Keratinocyte (primary cell): ENCODE results near the gene SLU7. TPM values are rescaled to one million over a fixed set of nuclear protein-coding genes. Genes with fewer than 3 reads are reported as not detected.

ENCODE experiments used
- DNase-seq: peaks from one replicate; pipeline ENCODE4 v3.0.0-alpha.2; 2011; ENCODE audit warnings: low read depth, missing footprints, low spot score
- FAIRE-seq: peaks from 2 replicates; lab custom pipeline; 2011; peaks lifted over from hg19 to GRCh38; lab: Jason Lieb, UNC
- H2AFZ ChIP-seq: 2 replicates; pipeline ENCODE4 v1.6.0; 2012; ENCODE audit warnings: low read length, control low read depth, inconsistent platforms; ENCODE audit not compliant: control insufficient read depth
- H3K27ac ChIP-seq: 2 replicates; pipeline ENCODE4 v1.5.1; 2011; ENCODE audit warnings: low read length; ENCODE audit not compliant: control insufficient read depth, insufficient read depth
- H3K27me3 ChIP-seq: 3 replicates; pipeline ENCODE4 v1.6.0; 2011; ENCODE audit warnings: low read length; ENCODE audit not compliant: control insufficient read depth, insufficient read depth; ENCODE audit errors: extremely low read depth
- H3K36me3 ChIP-seq, 2 experiments: 2 replicates in 1 of 2; 3 replicates in 1 of 2; pipeline ENCODE4 v1.5.1; 2011; ENCODE audit warnings: low read length in 2 of 2, mild to moderate bottlenecking in 1 of 2; ENCODE audit not compliant: control insufficient read depth in 2 of 2, insufficient read depth in 2 of 2; ENCODE audit errors: extremely low read depth in 1 of 2
- H3K4me1 ChIP-seq: 3 replicates; pipeline ENCODE4 v1.5.1; 2011; ENCODE audit warnings: low read length; ENCODE audit not compliant: control insufficient read depth, insufficient read depth; ENCODE audit errors: extremely low read depth
- H3K4me2 ChIP-seq: 3 replicates; pipeline ENCODE4 v1.6.0; 2011; ENCODE audit warnings: low read depth, low read length; ENCODE audit not compliant: control insufficient read depth, insufficient read depth; ENCODE audit errors: extremely low read depth
- H3K4me3 ChIP-seq, 3 experiments: fragments of 200-600 bp in 1 of 3; sonication (generic) in 1 of 3; 2 replicates in 2 of 3; 3 replicates in 1 of 3; pipeline ENCODE4 v1.5.1; 2011 to 2016; ENCODE audit warnings: low read length in 3 of 3, mild to moderate bottlenecking in 3 of 3, control low read depth in 2 of 3, inconsistent platforms in 1 of 3, low read depth in 1 of 3, mixed read lengths in 1 of 3, mixed run types in 1 of 3, moderate library complexity in 1 of 3; ENCODE audit not compliant: control insufficient read depth in 2 of 3, insufficient read depth in 2 of 3; ENCODE audit errors: extremely low read depth in 1 of 3
- H3K79me2 ChIP-seq: 2 replicates; pipeline ENCODE4 v1.6.0; 2012; ENCODE audit warnings: low read length; ENCODE audit not compliant: control insufficient read depth, insufficient read depth
- H3K9ac ChIP-seq: 3 replicates; pipeline ENCODE4 v1.6.0; 2011; ENCODE audit warnings: low read length; ENCODE audit not compliant: control insufficient read depth, insufficient read depth; ENCODE audit errors: extremely low read depth
- H3K9me1 ChIP-seq: 3 replicates; pipeline ENCODE4 v1.6.0; 2011; ENCODE audit warnings: low read length; ENCODE audit not compliant: control insufficient read depth, insufficient read depth; ENCODE audit errors: extremely low read depth
- H3K9me3 ChIP-seq: 2 replicates; pipeline ENCODE4 v1.5.1; 2012; ENCODE audit warnings: low read depth, low read length; ENCODE audit not compliant: control insufficient read depth
- H4K20me1 ChIP-seq: 3 replicates; pipeline ENCODE4 v1.6.0; 2011; ENCODE audit warnings: low read length; ENCODE audit not compliant: control insufficient read depth, insufficient read depth; ENCODE audit errors: extremely low read depth
- EZH2 ChIP-seq: IDR thresholded peaks from one replicate; pipeline ENCODE4 v1.6.1; 2012; ENCODE audit warnings: inconsistent platforms, mild to moderate bottlenecking, low read length, moderate library complexity
- dilution Hi-C: fragments of 300-500 bp; cut with MboI; formaldehyde crosslinking; loops from one replicate; pipeline ENCODE4 v1.7.0; 2020; ENCODE audit warnings: low sequenced_read_pairs; ENCODE audit not compliant: extremely low pct_ligation_motif_present
- polyA plus RNA-seq, 5 experiments: library from polyadenylated mRNA; depleted of rRNA in 3 of 5; stranded (reverse) in 3 of 5; stranded (forward) in 1 of 5; unstranded in 1 of 5; fragments of >200 nt; gene quantifications; 1 replicate in 1 of 5; 2 replicates in 3 of 5; 3 replicates in 1 of 5; pipeline versions ENCODE4 v1.2.1 to v1.2.3, GENCODE V29; 2011 to 2012; ENCODE audit warnings: missing spikeins in 2 of 5, low read depth in 1 of 5, low replicate concordance in 1 of 5
- TF ChIP-seq, protein P1 (sequence below), 3 experiments: IDR thresholded peaks in 1 of 3; conservative IDR thresholded peaks in 1 of 3; optimal IDR thresholded peaks in 1 of 3; 2 replicates in 2 of 3; 3 replicates in 1 of 3; pipeline versions ENCODE3 to v1.5.1; 2011; ENCODE audit warnings: low read length in 3 of 3, mild to moderate bottlenecking in 3 of 3, moderate library complexity in 2 of 3, control low read depth in 1 of 3, inconsistent platforms in 1 of 3; ENCODE audit not compliant: insufficient read depth in 2 of 3; ENCODE audit errors: extremely low read depth in 1 of 3

Gene SLU7
- polyA plus RNA-seq, 1 donor (not counting 4 experiments of a cell fraction or from before 2014, with no cell fraction given) = 29.7 TPM

DNA sequence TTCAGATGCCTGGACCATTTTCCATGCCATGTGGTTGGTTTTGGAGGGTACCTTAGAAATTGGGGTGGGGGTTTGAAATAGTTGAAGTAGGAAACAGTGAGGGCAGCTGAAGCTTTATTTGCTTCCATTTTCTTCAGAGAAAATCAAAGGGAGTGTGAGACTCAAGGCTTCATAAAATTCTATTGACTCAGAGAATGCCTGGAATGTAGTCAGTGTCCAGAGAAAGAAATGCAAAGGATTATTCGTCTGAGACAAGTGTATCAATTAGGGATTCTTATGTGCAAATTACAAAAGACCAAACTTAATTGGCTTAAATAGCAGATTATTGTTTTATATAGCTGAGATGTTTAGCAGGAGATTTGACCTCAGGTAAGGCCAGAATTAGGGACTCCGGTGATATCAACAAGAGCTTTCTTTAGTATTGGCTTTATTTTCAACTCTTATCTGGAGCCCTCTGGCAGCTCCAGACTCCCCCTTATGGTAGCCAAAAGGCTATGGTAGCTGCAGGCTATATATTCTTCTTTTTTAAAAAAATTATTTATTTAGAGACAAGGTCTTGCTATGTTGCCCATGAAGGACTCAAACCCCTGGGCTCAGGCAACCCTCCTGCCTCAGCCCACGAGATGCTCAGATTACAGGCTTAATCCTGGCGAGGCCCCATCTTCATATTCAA, 41.6 kb upstream of the SLU7 start:
- H3K79me2 ChIP-seq = no peaks in the 10 kb centered on the region
- no peak overlapping the region for H3K4me3 ChIP-seq
- TF ChIP-seq, protein P1, sequence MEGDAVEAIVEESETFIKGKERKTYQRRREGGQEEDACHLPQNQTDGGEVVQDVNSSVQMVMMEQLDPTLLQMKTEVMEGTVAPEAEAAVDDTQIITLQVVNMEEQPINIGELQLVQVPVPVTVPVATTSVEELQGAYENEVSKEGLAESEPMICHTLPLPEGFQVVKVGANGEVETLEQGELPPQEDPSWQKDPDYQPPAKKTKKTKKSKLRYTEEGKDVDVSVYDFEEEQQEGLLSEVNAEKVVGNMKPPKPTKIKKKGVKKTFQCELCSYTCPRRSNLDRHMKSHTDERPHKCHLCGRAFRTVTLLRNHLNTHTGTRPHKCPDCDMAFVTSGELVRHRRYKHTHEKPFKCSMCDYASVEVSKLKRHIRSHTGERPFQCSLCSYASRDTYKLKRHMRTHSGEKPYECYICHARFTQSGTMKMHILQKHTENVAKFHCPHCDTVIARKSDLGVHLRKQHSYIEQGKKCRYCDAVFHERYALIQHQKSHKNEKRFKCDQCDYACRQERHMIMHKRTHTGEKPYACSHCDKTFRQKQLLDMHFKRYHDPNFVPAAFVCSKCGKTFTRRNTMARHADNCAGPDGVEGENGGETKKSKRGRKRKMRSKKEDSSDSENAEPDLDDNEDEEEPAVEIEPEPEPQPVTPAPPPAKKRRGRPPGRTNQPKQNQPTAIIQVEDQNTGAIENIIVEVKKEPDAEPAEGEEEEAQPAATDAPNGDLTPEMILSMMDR (optimal IDR thresholded peaks at IDR 0.05 in 1 of 3, IDR thresholded peaks at IDR 0.05 in 1 of 3, conservative IDR thresholded peaks at IDR 0.05 in 1 of 3; ENCODE audit: extremely low read depth in 1 of 3, insufficient read depth in 2 of 3, low read length in 3 of 3) = no peak
- TF ChIP-seq EZH2 = no peak
- no peak overlapping the region for H3K9ac ChIP-seq
- no peak overlapping the region for H3K27ac ChIP-seq
- dilution Hi-C loops = no loop called here
- H3K4me2 ChIP-seq = no peak overlapping the region
- H2AFZ ChIP-seq = no peak overlapping the region
- no peaks in the 10 kb centered on the region for H3K27me3 ChIP-seq
- H3K36me3 ChIP-seq = no peaks in the 10 kb centered on the region
- no peaks in the 10 kb centered on the region for H4K20me1 ChIP-seq
- DNase-seq (no peak), FAIRE-seq (no peak)
- no peaks in the 10 kb centered on the region for H3K9me3 ChIP-seq
- no peaks in the 10 kb centered on the region for H3K4me1 ChIP-seq
- no peaks in the 10 kb centered on the region for H3K9me1 ChIP-seq

DNA sequence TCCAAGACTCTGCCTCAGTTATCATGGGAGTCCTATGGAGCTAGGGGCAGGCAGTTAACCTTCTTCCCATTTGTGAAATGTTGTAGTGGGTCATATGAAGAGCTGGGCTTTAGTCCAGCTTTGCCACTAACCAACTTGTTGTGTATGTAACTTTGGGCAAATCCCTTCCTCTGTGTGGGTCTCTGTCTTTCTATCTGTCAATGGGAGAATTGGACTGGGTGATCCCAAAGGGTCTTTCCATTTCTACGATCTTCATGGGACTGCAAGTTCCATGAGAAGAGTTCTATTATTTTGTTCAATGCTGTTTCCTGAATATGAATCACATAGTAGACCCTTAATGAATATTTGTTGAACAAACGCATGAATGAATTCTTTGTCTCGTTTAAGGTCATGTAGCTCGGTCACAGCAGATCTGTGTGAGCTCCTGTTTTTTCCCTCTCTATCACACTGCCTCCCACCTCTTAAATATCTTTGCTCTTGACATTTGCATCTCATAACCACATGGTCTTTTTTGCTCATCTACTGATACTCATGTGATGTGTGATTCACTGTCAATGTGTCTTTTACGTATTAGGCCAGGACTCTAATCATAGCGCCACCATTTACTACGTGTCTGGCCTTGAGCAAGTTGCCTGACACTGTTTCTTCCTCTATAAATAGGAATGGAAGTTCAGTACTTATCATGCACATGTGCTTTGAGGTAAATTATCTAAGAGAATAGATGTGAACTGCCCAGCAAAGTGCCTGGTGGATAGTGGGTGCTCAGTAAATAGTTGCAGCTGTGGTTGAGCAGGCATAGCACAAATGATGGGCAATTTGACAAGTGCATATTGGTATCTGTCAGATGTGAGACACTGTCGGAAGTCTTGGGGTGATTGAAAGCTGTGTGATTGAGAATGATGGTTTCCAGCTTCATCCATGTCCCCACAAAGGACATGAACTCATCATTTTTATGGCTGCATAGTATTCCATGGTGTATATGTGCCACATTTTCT, 40.2 kb upstream of the SLU7 start:
- Histone ChIP-seq H3K36me3 (no peaks in the 10 kb centered on the region), H3K4me1 (no peaks in the 10 kb centered on the region), H2AFZ (no peak overlapping the region), H3K79me2 (no peaks in the 10 kb centered on the region), H3K9ac (no peak overlapping the region), H3K27ac (no peak overlapping the region), H3K27me3 (peaks cover 4% of the 10 kb centered on the region), H4K20me1 (no peaks in the 10 kb centered on the region), H3K4me2 (no peak overlapping the region), H3K4me3 (no peak overlapping the region), H3K9me1 (no peaks in the 10 kb centered on the region), H3K9me3 (no peaks in the 10 kb centered on the region)
- dilution Hi-C loops = no loop called here
- FAIRE-seq (no peak), DNase-seq (no peak)
- TF ChIP-seq, protein P1 (optimal IDR thresholded peaks at IDR 0.05 in 1 of 3, IDR thresholded peaks at IDR 0.05 in 1 of 3, conservative IDR thresholded peaks at IDR 0.05 in 1 of 3; ENCODE audit: extremely low read depth in 1 of 3, insufficient read depth in 2 of 3, low read length in 3 of 3) = no peak
- TF ChIP-seq EZH2 = no peak
